Hematopoietic multipotent progenitor cell treated with erythropoietin and hydrocortisone succinate and interleukin-3 and kit ligand, for 15 days (in vitro differentiated cells): ENCODE measurements around the gene NCAN.

Source experiments
- DNase-seq: peaks from one replicate; pipeline ENCODE4 v3.0.0-alpha.2; 2015; ENCODE audit warnings: low spot score

The NCAN gene

GRCh38 chr19:19285686-19286085 lies 73.9 kb downstream of the NCAN start:
- DNase-seq = peak; percentile 13

- DNase-seq = no peak
Measured at GRCh38 chr19:19292607-19293006, 80.8 kb downstream of the NCAN start.

DNA sequence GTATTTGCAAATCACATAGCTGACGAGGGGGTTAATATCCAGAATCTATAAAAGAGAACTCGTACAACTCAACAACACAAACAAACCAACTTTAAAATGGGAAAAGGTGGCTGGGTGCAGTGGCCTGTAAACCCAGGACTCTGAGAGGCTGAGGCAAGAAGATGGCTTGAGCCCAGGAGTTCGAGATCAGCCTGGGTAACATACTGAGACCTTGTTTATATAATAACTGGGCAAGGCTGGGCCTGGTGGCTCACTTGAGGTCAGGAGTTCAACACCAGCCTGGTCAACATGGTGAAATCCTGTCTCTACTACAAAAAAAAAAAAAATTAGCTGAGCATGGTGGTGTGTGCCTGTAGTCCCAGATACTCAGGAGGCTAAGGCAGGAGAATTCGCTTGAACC lies 83.2 kb downstream of the NCAN start:
- no peak for DNase-seq

DNA sequence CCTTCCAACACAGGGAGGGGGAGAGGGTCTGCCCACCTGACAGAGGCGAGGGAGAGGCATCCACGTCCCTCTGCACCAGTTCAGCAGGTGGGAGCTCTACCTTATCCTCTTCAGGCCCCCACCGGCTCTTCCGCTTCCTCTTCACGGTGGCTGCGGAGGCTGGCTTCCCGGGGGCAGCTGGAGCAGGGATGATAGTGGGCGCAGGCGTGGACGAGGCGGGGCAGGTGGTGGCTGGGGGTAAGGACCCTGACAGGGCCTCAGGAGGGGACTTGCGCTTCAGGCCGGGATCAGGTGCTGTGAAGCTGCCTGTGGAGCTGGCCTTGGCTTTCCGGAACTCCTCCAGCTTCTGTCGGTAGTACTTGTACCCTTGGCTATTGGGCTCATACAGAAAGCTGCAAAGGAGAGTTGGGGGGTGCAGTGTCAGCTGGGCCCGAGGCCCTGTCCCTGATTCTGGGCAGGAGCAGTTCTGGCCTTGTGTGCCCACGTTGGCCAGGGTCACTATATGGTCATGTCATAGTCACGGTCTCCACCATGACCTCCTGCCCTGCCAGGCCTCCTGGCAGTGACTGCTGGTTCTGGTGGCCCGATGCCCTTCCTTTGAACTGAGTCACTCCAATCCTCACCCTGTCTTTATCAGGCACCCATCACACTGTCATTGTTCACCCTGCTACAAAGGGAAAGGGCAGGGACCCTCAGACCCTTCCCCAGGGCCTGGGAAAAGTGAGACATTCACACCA lies 85.4 kb downstream of the NCAN start:
- no peak for DNase-seq

DNA sequence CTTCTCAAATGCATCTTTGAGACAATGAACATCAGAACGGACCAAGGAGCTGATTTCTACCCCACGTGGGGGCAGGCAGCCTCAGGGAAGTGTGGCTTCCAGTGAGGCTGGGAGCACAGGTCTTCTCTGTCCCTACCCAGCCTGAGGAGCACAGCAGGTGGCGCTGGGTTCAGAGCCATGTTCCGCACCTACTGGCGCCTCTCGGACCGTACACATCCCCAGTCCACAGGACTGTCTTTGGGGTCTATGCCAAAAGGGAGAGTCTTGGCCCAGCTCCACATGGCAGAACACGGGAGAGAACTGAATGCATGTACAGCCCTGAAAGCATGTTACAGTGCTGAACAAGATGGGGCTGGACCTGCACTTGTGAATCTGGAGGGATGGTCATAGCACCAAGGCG lies 86.0 kb downstream of the NCAN start:
- no peak for DNase-seq

DNA sequence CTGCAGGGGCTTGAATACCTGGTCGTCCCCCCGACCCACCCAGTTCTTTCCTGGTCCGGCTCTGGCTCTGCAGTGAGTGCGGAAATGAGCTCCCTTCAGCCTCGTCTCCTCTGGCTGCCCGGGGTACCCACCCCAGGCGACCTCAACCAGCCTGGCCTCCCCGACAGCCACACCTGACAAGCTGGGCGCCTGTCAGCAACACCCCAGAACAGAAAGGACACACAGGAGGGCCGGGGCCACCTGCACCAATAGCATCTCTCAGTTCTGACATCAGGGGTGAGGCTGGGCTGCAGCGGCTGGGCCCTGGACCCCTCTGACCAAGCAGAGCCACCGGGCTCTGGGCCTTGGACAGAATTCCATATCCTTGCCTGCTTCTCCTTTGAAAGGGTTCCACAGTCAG lies 88.9 kb downstream of the NCAN start:
- no peak for DNase-seq
